T-helper 22 cell (primary cell): ENCODE data around the gene GAST.

Source experiments
- DNase-seq: peaks from one replicate; pipeline ENCODE4 v3.0.0-alpha.2; 2020; ENCODE audit warnings: low read depth

GAST gene

GRCh38 chr17:41740506-41740905 lies 28.4 kb downstream of the GAST start:
- DNase-seq, result no peak

DNA sequence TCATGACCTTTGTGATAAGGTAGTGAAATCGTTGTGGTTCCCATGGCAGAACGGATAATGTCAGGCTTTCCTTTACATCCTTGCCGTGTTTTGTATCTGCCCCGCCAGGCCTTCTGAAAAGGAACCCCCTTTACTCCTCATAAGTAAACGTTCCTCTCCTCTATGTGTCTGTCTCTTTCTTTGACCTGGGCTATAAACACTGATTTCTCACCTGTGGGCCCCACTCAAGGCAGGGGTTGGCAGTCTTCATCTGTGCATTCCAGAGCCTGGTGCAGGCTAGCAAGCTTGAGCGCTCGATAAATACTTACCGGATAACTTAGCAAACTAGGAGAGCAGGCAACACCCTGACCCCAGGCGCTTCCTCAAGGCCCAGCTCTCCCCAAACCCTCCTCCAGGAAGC lies 29.6 kb downstream of the GAST start:
- no peak for DNase-seq

DNA sequence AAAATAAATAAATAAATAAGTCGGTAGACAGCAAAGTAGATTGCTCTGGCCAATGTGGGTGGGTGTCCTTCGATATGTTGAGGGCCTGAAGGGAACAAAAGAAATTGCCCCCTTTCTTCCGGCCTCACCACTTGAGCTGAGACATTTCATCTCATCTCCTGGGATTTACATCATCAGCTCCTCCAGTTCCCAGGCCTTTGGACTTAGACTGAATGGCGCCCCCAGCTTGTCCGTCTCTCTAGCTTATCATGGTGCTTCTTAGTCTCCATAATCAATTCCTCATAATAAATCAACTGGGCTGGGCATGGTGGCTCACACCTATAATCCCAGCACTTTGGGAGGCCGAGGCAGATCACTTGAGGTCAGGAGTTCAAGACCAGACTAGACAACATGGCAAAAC lies 36.1 kb downstream of the GAST start:
- no peak for DNase-seq

DNA sequence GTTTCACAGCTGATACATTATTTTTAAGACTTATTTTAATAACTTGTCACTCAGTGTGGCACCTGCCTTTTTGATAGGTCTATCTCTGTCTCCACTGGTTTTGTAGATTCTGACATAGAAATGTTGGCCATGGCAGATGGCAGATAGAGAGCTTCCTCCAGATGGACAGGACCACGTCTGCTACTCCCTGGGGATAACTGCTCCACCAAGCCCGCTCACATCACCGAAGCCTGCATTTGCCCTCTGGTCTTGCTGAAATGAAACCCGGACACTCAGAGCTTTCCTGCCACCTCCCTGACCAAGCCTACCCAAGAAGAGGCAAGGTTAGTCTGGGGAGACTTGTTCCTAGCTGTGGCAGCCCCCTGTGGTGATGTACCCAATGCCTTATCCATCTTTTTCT lies 38.7 kb downstream of the GAST start:
- DNase-seq, result no peak

GRCh38 chr17:41751288-41751687 lies 39.2 kb downstream of the GAST start:
- DNase-seq, result no peak

GRCh38 chr17:41754066-41754465 lies 41.9 kb downstream of the GAST start:
- no peak for DNase-seq

GRCh38 chr17:41758601-41759000 lies 46.5 kb downstream of the GAST start:
- no peak for DNase-seq

DNA sequence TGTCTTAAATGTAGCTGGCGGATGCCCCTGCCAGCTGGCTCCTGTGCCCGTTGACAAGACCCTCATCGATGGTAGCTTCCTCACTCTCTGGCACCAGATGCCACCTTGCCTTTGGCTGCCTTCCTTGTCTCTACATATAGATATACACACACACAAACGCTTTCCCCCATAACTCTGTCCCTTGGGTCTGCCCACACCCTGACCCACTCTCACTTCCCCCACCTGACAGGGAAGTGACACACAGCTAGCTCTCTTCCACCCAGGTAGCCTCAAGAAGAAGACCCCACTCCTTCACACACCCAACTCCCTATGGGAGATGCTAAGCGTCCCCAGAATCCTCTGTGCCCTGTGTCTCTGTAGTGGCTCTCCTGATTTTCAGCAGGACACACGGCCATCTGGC lies 48.7 kb downstream of the GAST start:
- no peak for DNase-seq

DNA sequence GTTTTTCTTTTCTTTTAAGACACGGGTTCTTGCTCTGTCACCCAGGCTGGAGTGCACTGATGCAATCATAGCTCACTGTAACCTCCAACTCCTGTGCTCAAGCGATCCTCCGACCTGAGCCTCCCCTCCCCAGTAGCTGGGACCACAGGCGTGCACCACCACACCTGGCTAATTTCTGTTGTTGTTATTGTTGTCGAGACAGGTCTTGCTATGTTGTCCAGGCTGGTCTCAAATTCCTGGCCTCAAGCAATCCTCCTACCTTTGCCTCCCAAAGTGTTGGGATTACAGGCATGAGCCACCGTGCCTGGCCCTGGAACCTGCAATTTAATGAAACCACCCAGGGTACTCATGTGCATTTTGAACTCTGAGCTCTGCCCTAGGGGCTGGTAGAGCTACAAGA lies 50.3 kb downstream of the GAST start:
- no peak for DNase-seq

DNA sequence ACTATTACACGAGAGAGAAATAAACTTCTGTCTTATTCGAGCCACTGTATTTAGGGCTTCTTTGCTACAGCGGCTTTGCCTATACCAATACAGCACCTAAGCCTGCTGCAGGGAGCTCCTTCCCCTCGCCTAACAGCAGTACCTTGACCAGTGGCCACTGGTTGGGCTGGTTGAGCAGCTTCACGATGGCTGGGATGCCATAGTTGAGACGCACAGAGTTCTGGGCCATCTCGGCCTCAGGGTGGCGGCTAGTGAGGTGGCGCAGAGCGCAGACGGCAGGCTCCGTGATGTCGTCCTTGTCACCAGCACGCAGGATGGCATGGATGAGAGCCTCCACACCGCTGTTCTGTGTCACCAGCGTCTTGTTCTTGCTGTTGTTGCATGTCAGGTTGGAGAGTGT lies 50.7 kb downstream of the GAST start:
- no peak for DNase-seq

GRCh38 chr17:41763327-41763726 lies 51.2 kb downstream of the GAST start:
- no peak for DNase-seq
